HG03280 (cell line): ENCODE data around the gene SND1.
"Not testable (repeated sequence)": the region's sequence is repeated elsewhere in the genome, so short reads cannot be mapped to it uniquely, and the experiment has no call there.

Experiments
- ATAC-seq: cut with Tn5 transposase; IDR thresholded peaks from one replicate; pipeline ENCODE4 v1.9.1; 2021; ENCODE audit warnings: mild to moderate bottlenecking, moderate library complexity; ENCODE audit not compliant: unreplicated experiment

SND1 gene

GRCh38 chr7:127822822-127823508 lies 171.0 kb downstream of the SND1 start:
- no peak for ATAC-seq

- ATAC-seq: no peak
These were observed 172.7 kb downstream of the SND1 start for GRCh38 chr7:127824682-127825081.

- no peak for ATAC-seq
These were observed 177.0 kb downstream of the SND1 start for GRCh38 chr7:127828843-127829500.

- ATAC-seq: no peak
These were observed 179.6 kb downstream of the SND1 start for GRCh38 chr7:127831318-127832219.

- ATAC-seq: no peak
These were observed 180.6 kb downstream of the SND1 start for GRCh38 chr7:127832592-127832991.

- ATAC-seq: no peak
These were observed 181.6 kb downstream of the SND1 start for GRCh38 chr7:127833641-127834040.

- ATAC-seq: no peak
These were observed 183.7 kb downstream of the SND1 start for GRCh38 chr7:127835679-127836078.

- not testable (repeated sequence) for ATAC-seq
These were observed 185.9 kb downstream of the SND1 start for GRCh38 chr7:127837816-127838410.

- ATAC-seq: no peak
These were observed 186.9 kb downstream of the SND1 start for GRCh38 chr7:127838816-127839415.

GRCh38 chr7:127840226-127840951 lies 188.4 kb downstream of the SND1 start:
- ATAC-seq: no peak

- ATAC-seq: no peak
These were observed 192.2 kb downstream of the SND1 start for GRCh38 chr7:127844165-127844564.

- no peak for ATAC-seq
These were observed 192.8 kb downstream of the SND1 start for GRCh38 chr7:127844707-127845331.

- no peak for ATAC-seq
These were observed 193.7 kb downstream of the SND1 start for GRCh38 chr7:127845522-127846214.

GRCh38 chr7:127847641-127848040 lies 195.6 kb downstream of the SND1 start:
- no peak for ATAC-seq

GRCh38 chr7:127848241-127848640 lies 196.2 kb downstream of the SND1 start:
- ATAC-seq: no peak

- no peak for ATAC-seq
These were observed 198.2 kb downstream of the SND1 start for GRCh38 chr7:127850195-127850594.

- ATAC-seq: no peak
These were observed 202.4 kb downstream of the SND1 start for GRCh38 chr7:127854383-127854782.

GRCh38 chr7:127857464-127857841 lies 205.5 kb downstream of the SND1 start:
- ATAC-seq: no peak
